Ammon's horn (tissue), 1 donor: ENCODE measurements around the gene KCNMA1.
A peak's percentile ranks its signal among the peaks of the same experiment; 100 is the strongest.

Experiments
- DNase-seq: peaks from one replicate; pipeline ENCODE4 v3.0.0-alpha.2; 2016; ENCODE audit warnings: low spot score

Gene KCNMA1

DNA sequence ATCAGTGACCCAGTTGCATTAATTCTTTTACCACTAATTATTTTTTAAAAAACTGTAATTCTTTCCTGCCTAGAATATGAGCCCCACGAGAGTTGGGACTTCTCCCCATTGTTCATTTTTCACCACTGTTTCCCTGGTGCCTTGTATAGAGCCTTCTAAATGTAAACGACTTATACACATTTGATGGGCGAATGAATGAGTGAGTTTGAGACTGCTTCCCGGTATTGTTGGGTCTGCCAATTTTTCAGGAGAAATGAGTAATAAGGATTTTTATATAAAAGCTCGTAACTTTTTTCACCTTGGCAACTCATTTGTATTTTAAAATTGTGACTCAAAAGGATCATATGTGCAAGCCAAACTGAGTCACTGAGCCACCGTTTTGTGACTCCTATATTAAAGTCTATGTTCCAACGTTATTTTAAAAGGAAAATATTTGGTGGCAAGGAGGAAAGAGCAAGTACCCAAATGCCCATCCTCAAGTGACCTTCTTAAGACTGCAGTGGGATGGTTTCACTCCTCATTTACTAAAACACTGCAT lies 621.3 kb downstream of the KCNMA1 start:
- DNase-seq = no peak

DNA sequence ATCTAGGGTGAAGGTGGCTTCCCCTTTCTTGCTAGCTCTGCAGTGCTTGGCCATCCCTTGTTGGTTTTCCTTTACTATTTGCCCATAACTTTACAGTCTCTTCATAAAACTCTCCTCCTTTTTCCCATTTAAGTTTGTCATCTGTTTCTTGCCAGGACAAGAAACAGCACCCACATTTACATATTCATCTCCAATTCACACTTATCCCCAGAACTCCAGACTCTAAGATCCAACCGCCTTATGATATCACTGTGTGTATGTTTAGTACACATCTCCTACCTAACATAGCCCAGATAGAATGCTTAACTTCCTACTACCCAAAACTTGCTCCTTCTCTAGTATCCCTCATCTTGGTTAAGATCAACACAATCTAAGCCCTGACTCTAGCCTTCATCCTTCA lies 622.2 kb downstream of the KCNMA1 start:
- DNase-seq = no peak

DNA sequence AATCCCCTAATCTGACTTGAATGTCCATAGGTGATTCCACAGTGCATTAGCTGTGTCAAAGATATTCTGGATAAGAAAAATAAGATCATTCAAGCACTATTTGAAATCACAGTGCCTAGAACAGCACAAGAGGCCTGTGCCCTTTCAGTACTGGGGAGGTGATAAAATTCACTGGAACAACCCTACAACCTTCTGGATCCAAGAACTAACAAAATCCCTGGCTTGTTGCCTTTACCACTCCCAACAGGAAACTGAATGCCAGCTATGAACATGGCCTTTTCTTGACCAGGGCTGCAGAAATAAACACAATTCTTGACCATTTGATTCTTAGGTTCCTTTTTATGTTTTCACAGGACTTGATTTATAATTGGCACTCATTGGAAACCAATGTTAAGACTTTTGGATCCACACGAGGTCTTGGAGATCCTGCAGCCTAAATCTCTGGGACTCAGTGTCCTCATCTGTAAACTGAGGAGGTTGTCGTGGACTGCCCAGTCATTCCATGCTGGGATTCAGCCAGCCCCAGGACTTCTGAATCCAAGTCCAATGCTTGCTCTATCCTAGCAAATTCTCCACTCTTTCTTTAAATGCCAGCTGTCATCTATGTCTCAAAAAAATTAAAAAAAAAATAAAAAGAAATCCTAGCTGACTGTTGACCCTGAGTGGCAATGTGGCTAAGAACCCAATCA lies 624.7 kb downstream of the KCNMA1 start:
- no peak for DNase-seq

DNA sequence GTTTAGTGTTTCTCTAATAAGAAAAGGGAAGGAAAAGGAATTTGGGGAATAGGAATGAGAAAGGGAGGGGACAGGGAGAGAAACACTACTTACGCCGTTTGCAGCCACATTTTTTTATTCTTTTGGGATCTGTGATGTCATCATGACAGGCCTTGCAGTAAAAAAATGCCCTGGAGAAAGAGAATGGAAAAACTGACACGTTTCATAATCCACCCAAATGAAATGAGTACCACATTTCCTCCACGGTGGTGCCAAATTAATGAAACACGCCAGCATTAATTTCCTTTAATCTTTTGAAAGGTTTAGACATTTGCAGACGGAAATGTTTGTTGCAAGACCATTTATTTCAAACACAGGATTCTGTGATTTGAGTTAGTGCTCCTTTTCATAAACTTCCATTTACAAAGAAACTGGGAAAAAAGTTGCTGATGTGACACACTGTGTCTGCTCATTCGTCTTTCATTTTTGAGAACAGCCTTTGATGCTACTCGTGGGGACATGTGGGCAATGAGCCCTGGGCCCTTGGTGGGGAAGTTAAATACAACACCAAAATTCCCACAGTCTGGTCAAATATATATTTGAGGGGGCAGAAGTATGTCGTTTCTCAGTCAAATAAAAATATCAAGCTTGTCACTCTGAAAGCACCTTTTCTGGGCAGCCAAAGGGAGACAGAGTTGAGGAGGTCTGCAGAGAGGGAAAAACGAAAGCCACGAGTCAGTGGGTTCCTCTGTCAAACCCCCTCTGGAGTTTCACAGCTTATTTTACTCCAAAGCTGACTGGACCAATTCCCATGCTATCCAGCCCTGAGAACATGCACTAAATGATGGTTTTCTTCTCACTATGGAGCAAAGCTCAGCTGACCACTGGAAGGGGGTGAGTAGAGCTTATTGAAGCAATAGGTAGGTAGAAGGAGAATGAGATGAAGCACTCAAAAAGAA lies 625.5 kb downstream of the KCNMA1 start:
- DNase-seq = no peak

DNA sequence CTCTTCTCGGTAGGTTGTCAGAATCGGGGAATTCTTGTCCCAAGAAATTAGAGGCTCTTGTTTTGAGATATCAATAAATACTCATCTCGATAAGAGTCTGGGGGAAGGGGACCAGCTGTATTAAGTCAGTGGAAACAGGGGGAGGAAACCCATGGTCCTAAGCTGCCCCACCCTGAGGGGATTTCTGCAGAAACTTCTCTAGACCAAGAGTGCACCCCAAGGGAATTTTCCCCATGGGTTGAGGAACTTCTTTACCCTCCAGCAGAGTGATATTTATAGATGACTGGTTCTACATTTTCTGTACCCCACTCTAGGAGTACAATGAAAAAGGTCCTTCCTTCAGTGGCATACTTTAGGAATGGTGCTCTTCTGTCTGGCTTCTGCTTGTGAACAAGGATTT lies 627.2 kb downstream of the KCNMA1 start:
- DNase-seq = no peak

DNA sequence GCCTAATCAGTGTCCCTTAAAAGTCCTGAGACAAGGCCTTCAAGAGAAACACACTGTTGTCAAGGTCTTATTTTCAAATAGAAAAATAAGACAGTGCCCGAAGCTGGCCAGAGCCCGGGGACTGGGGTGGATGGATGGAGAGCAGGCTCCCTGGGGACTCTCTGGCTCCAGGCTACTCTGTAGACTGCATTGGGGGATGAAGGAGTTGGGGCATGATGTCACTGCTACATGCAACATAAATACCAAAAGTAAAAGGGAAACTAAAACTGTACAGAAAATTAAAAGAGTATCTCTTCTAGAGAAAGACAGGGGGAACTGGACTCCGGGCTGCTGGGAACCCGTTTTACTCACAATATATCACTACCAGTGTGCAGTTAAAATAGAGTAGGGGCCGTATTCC lies 629.8 kb downstream of the KCNMA1 start:
- no peak for DNase-seq

DNA sequence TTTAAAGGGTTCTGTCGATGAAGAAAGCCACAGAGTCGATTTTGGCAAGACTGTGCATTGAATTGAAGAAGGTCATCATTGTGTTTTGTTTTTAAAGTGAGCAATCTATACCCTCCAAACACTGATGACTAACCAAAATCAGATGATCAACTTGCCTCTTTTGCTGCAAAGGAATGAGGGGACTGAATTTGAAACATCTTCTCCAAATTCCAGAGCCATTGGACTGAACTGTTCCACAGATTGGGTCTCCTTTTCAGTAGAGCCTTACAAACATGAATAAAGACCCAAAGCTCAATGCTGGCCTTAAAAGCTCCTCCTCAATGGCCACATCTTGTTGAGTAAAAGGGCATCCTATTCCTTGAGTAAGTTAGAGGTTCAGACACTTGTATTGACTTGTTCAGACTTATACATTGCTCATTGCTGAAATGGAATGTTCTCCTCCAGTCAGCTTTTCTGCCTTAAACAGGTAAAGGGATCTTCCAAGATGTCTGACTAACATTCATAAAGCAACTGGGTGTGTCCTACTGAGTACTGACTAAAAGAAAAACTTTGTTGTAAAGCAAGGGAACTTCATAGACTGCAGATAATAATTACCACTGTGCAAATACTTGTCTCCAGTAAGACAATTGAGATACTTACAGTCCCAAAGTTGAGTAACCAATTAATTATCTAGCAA lies 630.6 kb downstream of the KCNMA1 start:
- DNase-seq = no peak

DNA sequence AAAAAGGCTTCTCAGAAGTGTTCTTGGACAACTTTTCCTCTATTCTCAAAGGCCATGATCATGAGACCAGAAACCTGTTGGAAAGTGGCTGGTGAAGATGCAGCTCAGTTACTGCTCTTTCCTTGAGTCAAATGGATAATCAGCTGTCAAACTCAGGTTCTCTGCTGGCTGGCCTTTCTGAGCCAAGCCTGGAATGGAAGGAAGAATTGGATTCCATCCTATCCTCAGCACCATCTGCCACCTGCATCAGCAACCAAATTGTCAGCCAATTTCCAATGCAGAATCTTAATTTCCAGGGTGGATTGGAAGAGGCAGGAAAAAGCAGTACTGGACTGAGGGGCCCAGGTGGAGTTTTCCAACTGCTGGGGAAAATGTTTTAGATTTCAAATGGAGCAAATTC lies 631.7 kb downstream of the KCNMA1 start:
- no peak for DNase-seq

DNA sequence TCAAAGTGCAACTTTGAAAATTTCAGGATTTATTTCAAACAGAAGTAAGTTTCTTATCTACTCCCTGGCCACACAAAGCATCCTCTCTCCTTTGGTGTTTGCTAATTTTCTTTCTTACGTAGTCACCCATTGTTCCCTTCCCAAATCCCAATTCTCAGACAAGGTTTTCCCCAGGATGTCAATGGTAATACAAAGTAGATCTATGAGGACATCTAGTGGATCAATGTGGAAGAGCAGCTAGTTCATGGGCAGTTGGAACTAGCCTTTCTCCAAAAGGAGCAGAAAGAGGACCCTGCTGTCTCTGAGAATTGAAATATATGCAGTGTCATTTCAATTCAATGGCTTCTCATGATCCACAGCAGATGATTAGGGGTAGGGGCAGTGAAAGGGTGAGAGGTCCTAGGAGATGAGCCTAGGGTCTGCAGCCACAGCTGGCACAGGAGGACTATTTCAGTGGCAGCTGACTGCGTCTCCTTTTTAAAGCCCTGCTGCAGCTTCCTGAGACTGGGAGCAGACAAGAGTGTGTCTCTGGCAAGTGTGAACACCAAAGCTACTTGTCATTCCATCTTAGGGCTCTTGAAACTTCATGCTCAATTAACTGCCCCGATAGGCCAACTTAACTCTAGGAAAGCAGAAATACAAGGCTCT lies 632.6 kb downstream of the KCNMA1 start:
- peak; percentile 57 for DNase-seq

DNA sequence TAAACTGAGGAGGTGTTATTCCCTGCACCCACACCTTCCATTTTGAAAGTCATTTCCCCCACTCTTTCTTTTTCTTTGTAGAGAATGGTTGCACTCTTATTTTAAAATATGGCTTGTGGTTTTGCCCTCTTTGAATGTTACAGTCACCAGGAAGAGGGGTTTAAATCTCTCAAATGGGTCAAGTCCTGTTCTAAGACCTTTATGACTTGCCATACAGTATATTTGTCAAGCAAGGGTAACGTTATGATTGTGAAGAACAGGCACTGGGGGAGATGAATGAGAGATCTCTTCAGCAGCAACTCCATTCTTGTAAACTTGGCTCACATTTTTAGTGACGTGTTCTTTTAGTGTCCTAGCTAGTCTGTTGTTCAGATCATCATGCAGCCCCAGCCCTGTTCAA lies 634.7 kb downstream of the KCNMA1 start:
- no peak for DNase-seq

DNA sequence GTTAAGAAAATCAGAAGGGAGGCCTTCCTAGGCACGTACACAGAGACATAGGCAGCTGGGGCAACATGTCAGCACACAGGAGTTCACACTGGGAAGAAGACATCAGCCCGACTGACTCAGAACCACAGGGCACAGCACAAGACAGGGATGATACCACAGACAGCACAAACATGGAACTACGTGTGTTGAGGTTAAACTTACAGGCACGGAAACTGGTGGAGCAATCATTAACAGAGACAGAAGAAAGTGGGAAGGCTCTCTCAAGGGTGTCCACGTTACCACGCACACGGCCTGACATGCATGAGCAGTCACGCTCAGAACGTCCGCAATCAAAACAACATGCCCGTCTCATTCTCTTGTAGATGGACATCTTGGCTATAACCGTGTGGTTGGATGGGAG lies 636.4 kb downstream of the KCNMA1 start:
- no peak for DNase-seq

DNA sequence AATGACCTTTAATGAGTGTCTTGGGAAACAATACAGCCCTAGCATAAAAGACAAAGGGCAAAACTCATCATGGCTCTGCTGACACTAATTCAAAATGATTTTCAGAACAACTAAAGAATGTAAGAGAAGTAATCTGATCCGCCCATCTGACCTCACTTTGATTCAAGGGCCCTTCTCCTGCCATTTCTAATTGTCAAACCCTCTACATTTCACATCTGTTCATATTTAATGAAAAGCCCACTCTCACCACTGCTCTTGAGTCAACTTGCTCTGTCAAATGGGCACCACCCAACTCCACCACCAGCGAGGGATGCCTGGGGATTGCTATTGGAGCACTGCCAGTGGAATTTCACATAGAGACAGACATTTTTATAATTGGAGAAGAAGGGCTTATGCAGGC lies 639.2 kb downstream of the KCNMA1 start:
- no peak for DNase-seq

DNA sequence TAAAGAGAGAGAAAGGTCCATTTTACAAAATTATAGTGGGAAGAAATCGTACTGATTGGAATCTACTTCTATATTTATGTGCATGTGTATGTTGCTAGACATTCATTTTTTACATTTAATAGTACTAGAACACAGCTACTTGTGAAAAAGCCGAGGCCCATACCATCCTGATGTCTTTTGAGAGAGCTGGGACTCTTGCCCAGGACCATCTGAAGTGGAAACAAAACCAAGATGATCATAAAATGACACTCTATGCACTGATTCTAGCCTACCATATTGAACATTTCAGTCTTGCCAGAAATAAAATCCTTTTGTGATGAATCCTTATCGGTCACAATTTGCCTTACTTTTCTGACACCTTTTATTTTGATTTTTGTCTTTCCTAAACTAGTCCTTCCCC lies 640.0 kb downstream of the KCNMA1 start:
- no peak for DNase-seq

DNA sequence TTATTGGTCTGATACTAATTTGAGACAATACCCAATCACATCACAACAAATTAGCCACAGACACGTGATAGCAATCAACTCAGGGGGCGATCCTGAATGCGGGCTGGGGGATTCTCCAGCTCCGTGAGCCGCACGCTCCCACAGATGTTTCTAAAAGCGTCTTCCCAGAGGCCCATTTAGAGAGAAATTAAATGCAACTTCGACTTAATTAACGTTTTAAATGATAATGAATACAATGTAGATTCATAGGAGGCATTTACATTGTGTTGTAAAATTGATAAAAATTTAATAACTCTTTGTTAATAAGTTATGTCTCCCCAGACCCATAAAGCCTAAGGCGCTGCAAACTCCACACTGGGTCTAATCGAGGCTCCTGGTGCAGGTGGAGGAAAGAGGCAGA lies 642.6 kb downstream of the KCNMA1 start:
- no peak for DNase-seq

DNA sequence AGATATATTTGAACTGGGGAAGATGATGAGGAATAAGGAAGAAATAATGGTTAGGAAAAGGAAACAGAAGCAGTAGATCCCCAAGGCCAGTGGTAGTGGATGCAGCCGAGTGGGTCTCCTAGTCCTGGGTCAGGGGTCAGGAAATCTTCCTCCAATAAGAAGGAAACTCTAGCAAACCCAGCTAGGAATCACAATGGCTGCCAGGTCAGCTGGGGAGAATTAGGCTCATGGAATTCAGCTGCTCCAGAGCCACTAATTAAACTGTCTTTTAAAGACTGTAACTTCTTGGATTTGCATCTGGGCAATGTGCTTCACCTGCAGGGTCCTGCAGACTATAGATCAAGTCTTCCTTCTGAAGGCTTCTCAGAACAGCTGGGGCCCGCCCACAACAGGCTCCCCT lies 644.4 kb downstream of the KCNMA1 start:
- no peak for DNase-seq

DNA sequence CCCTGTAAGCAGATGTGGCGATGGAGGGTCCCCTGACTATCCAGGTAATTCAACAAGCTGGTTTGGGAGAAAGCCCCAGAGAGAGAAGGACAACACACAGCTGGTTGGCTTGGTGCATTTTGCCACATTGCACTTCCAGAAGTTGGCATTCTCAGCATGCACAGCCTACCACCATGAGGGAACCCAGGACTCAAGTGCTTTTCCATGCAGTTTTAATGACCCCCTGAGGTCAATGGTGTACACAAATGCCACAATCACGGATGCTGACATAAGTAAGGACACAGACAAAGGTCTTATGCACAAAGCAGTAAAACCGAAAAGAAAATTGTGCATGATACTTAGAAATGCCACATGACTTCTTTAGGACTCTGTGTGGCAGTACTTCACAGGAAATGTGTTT lies 645.1 kb downstream of the KCNMA1 start:
- no peak for DNase-seq

DNA sequence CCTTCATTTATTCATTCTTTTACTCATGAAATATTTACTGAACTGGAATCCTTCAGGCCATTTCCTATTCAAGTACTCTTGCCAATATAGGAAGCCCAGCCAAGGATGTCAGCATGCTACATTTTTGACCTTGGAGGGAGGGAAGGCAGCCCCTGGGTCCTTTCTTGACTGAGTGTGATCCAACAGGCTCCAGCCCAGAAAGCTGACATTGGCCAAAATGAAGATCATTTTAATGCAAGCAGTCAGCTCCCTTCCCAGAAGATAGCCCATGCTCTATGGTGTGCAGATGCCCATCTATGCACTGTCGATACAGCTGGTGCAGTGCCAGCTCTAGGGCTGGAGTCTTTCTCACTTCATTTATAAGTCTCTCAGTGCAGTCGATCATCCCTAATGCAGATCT lies 646.0 kb downstream of the KCNMA1 start:
- no peak for DNase-seq

DNA sequence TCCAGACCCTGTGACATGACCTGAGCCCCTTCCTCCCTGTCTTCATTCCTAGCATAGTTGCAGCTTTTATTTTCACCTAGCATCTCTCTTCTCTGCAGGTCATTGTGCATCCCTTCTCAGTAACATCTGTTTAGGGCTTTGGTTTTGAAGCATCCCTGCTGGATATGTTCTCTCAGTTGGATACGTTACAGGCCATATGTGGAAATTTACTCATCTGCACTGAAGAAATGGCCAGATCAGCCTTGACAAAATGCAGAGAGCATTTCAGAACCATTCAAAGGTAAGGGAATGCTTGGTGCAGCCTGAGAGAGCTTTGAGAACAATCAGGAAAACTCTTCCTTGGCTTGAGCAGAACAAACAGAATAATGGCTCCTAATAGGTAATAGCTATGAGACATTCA lies 647.0 kb downstream of the KCNMA1 start:
- DNase-seq = no peak

DNA sequence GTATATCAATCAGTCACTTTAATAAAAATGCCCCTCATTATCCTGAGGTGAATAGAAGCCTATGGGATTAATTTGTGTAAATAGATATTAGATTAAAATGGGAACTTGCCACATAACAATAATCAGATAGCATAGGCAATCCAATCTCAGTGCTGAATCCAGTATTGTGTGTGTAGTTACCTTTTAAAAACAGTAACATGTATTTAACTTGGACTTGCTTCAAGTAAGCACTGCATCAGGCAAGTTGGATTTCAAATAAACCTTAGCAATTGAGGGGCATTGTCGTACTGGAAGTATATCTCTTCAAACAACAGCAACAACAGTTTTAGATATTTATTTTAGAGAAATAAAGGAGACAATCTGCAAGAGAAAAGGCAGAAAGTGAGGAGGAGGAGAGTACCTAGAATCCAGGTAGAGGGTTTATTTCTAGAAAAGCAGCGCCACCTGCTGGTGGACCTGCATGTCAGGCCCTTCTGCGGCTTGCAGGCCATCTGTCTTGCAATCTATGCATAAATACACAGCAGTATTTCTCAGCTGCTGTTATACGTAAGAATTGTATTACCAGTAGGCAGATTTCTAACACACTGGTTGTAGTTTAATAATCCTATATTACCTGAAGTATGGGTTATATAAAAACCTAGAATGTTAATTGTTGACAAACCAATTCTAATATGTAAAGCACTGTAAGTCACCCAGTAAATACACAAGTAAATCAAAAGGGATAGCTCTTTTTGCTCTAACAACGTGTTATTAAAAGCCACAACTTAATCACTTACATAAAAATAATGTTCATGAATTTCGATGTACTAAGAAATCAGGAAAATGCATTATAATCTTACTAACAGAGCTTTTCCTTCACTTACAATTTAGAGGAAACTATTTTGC lies 652.8 kb downstream of the KCNMA1 start:
- peak; percentile 85 for DNase-seq

DNA sequence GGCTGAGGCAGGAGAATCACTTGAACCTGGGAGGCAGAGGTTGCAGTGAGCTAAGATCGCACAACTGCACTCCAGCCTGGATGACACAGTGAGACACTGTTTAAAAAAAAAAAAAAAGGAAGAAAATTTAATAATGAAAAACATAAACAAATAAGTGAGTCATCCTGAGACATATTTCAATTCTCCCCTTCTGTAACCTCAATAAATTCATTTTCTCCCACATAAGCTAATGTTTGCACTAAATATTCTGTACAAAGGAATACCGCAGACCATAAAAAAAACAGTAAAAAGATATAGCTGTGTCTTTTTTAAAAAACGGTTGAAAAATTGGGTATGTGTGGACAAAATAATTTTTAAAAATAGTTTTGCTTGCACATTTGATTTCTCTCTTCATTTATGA lies 654.0 kb downstream of the KCNMA1 start:
- DNase-seq = no peak

DNA sequence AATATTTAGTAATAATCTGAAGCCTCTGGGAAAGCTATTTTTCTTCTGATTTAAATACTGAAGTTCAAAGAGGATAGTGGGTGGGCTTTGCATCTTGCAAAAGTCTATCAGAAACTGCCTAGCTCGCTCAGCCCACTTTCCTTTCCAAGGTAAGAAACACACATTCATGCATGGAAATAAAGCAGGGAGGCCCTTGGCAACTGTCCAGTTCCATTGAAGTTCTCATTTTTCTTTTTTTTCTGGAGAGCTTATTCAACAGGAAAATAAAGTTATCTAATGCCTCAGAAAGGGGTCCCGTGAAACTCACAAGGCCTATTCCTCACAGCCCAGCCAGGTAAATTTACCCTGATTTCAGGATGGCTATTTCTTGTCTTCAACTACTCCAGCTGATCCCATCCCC lies 654.9 kb downstream of the KCNMA1 start:
- no peak for DNase-seq
